Measurements from ENCODE around the gene SLC24A1. TPM values are rescaled to one million over a fixed set of nuclear protein-coding genes. Genes with fewer than 3 reads are reported as not detected.

Gene SLC24A1
- total RNA-seq, 2 experiments from 2014 or later: 2.2 to 2.3 TPM

- H3K9me3 Mint-ChIP-seq: no peaks in the 10 kb centered on the region
- ATAC-seq (ENCODE audit: poor library complexity) (no peak), DNase-seq (no peak)
- CTCF ChIA-PET: interaction anchor here (1.0 kb wide), 1 partner anchor 170 kb away, joined by 3 read pairs; no protein-coding TSS in a partner anchor
- POLR2A ChIA-PET: no interaction called here
- no peaks in the 10 kb centered on the region for H3K4me1 Mint-ChIP-seq (ENCODE audit: low read depth)
- Histone ChIP-seq H3K27ac (ENCODE audit: low read depth in 1 of 2, low read length in 2 of 2) (no peak overlapping the region), H3K36me3 (ENCODE audit: insufficient read depth, low read length) (peaks cover 40% of the 10 kb centered on the region), H3K4me3 (ENCODE audit: low read length) (no peak overlapping the region), H3K27me3 (ENCODE audit: control insufficient read depth in 1 of 2, insufficient read depth in 2 of 2, low read length in 2 of 2) (no peaks in the 10 kb centered on the region), H3K4me1 (ENCODE audit: insufficient read depth, low read length) (no peaks in the 10 kb centered on the region), H3K9me3 (ENCODE audit: control insufficient read depth in 1 of 2, insufficient read depth in 1 of 2, low read length in 2 of 2) (no peaks in the 10 kb centered on the region)
- intact Hi-C loops (cut with DNase I, micrococcal nuclease): no loop called here
- no peaks in the 10 kb centered on the region for H3K27me3 Mint-ChIP-seq
- H3K4me3 Mint-ChIP-seq: no peak overlapping the region
- H3K36me3 Mint-ChIP-seq (ENCODE audit: low read depth): peaks cover 46% of the 10 kb centered on the region
- peak overlapping the region; percentile 24 for H3K27ac Mint-ChIP-seq
- TF ChIP-seq CTCF (IDR thresholded peaks at IDR 0.05): no peak
Measured at GRCh38 chr15:65676123-65676522, 54.4 kb downstream of the SLC24A1 start.

GRCh38 chr15:65680544-65680943 is 58.8 kb downstream of the SLC24A1 start:
- CTCF ChIA-PET: interaction anchor here (1.2 kb wide), 1 partner anchor 12 kb away, joined by 3 read pairs; no protein-coding TSS in a partner anchor
- Mint-ChIP-seq H3K9me3 (no peaks in the 10 kb centered on the region), H3K27ac (no peak overlapping the region), H3K4me3 (no peak overlapping the region), H3K27me3 (no peaks in the 10 kb centered on the region), H3K4me1 (ENCODE audit: low read depth) (peaks cover 13% of the 10 kb centered on the region), H3K36me3 (ENCODE audit: low read depth) (peaks cover 11% of the 10 kb centered on the region)
- H3K27me3 ChIP-seq (ENCODE audit: control insufficient read depth in 1 of 2, insufficient read depth in 2 of 2, low read length in 2 of 2): no peaks in the 10 kb centered on the region
- POLR2A ChIA-PET: no interaction called here
- intact Hi-C loops (cut with DNase I, micrococcal nuclease): no loop called here
- no peak overlapping the region for H3K27ac ChIP-seq (ENCODE audit: low read depth in 1 of 2, low read length in 2 of 2)
- TF ChIP-seq CTCF (IDR thresholded peaks at IDR 0.05): no peak
- no peaks in the 10 kb centered on the region for H3K9me3 ChIP-seq (ENCODE audit: control insufficient read depth in 1 of 2, insufficient read depth in 1 of 2, low read length in 2 of 2)
- no peaks in the 10 kb centered on the region for H3K4me1 ChIP-seq (ENCODE audit: insufficient read depth, low read length)
- ATAC-seq (ENCODE audit: poor library complexity) (no peak), DNase-seq (no peak)
- H3K4me3 ChIP-seq (ENCODE audit: low read length): no peak overlapping the region
- H3K36me3 ChIP-seq (ENCODE audit: insufficient read depth, low read length): peaks cover 6% of the 10 kb centered on the region

- Mint-ChIP-seq H3K27ac (no peak overlapping the region), H3K27me3 (no peaks in the 10 kb centered on the region), H3K4me1 (ENCODE audit: low read depth) (peaks cover 13% of the 10 kb centered on the region), H3K36me3 (ENCODE audit: low read depth) (peaks cover 8% of the 10 kb centered on the region), H3K9me3 (peaks cover 3% of the 10 kb centered on the region), H3K4me3 (no peak overlapping the region)
- Histone ChIP-seq H3K4me1 (ENCODE audit: insufficient read depth, low read length) (no peaks in the 10 kb centered on the region), H3K27ac (ENCODE audit: low read depth in 1 of 2, low read length in 2 of 2) (no peak overlapping the region), H3K27me3 (ENCODE audit: control insufficient read depth in 1 of 2, insufficient read depth in 2 of 2, low read length in 2 of 2) (no peaks in the 10 kb centered on the region), H3K36me3 (ENCODE audit: insufficient read depth, low read length) (no peaks in the 10 kb centered on the region), H3K4me3 (ENCODE audit: low read length) (no peak overlapping the region), H3K9me3 (ENCODE audit: control insufficient read depth in 1 of 2, insufficient read depth in 1 of 2, low read length in 2 of 2) (no peaks in the 10 kb centered on the region)
- ChIA-PET POLR2A (no interaction called here), CTCF (no interaction called here)
- DNase-seq (no peak), ATAC-seq (ENCODE audit: poor library complexity) (no peak)
- TF ChIP-seq CTCF (IDR thresholded peaks at IDR 0.05): no peak
- intact Hi-C loops (cut with DNase I, micrococcal nuclease): no loop called here
Measured at GRCh38 chr15:65682404-65682911, 60.7 kb downstream of the SLC24A1 start.
